Measurements from ENCODE around the gene ABCF1. TPM values are rescaled to one million over a fixed set of nuclear protein-coding genes. Genes with fewer than 3 reads are reported as not detected.

Gene ABCF1
- total and polyA plus RNA-seq, 4 donors = 20.4 to 33.9 (median 26.1) TPM

DNA sequence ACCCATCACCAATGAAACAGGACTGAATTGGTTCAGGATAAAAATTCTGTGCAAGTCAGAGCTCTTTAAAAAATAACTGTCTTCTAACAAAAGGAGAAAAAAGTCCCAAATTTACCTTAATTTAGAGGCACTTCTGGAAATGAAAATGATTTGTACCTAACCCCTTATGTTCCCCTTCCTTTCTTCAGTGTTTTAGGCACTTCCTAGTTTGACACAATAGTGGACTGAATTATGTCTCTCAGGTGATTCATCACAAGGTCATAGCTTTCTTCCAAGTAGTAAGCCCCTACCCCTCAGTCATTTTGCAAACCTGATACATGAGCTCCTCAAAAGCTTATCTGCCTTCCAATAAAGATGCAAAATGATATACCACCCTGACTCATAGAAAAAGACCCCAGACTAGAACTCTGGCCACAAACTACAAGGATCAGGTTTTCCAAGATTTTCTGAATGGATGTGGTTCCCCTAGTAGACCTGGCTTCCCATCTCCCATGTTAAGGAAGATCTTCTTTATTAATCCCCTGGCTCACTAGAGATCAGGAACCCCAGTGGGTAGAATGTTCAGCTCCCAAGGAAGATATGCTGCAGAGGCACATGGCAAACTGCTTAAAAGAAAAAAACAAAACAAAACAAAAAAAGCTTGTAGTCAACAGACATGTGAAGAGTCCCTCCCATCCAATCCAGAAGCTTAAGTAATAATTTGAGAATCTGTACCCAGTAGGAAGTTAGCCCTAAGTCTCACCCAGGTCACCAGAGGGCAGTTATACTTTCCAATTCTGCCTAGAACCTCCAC is 42.2 kb downstream of the ABCF1 start:
- H3K4me3 ChIP-seq (ENCODE audit: low read depth in 1 of 3, low read length in 3 of 3) = no peak overlapping the region
- peak overlapping the region in 1 of 2 donors; percentile 83 for H3K27ac ChIP-seq (ENCODE audit: low read depth in 1 of 2, low read length in 2 of 2)
- H3K36me3 ChIP-seq (ENCODE audit: control insufficient read depth in 4 of 4, insufficient read depth in 3 of 4, low read depth in 1 of 4, low read length in 3 of 4) = peaks cover 7 to 17% (median 14%) of the 10 kb centered on the region in 4 donors
- no peak overlapping the region for H3K9ac ChIP-seq (ENCODE audit: low read depth in 1 of 2, low read length in 2 of 2)
- H3K9me3 ChIP-seq (ENCODE audit: control insufficient read depth in 4 of 4, low read length in 3 of 4) = no peaks in the 10 kb centered on the region
- no peak for DNase-seq (ENCODE audit: low spot score)
- H3K4me1 ChIP-seq (ENCODE audit: control insufficient read depth in 4 of 4, insufficient read depth in 4 of 4, low read length in 3 of 4) = peaks cover 2 to 23% (median 10%) of the 10 kb centered on the region in 4 donors
- TF ChIP-seq EGR1 (IDR thresholded peaks at IDR 0.05; ENCODE audit: low read depth in 2 of 2) (no peak), JUND (IDR thresholded peaks at IDR 0.05) (peak in 1 of 2 donors; percentile 26), GABPA (IDR thresholded peaks at IDR 0.05 in 1 of 2, conservative IDR thresholded peaks at IDR 0.05 in 1 of 2) (no peak), RXRA (IDR thresholded peaks at IDR 0.05) (no peak), HNF4A (conservative IDR thresholded peaks at IDR 0.05) (no peak), RAD21 (IDR thresholded peaks at IDR 0.05) (no peak), HNF4G (IDR thresholded peaks at IDR 0.05) (no peak), FOXA1 (IDR thresholded peaks at IDR 0.05) (no peak)
- TF ChIP-seq, protein P1, sequence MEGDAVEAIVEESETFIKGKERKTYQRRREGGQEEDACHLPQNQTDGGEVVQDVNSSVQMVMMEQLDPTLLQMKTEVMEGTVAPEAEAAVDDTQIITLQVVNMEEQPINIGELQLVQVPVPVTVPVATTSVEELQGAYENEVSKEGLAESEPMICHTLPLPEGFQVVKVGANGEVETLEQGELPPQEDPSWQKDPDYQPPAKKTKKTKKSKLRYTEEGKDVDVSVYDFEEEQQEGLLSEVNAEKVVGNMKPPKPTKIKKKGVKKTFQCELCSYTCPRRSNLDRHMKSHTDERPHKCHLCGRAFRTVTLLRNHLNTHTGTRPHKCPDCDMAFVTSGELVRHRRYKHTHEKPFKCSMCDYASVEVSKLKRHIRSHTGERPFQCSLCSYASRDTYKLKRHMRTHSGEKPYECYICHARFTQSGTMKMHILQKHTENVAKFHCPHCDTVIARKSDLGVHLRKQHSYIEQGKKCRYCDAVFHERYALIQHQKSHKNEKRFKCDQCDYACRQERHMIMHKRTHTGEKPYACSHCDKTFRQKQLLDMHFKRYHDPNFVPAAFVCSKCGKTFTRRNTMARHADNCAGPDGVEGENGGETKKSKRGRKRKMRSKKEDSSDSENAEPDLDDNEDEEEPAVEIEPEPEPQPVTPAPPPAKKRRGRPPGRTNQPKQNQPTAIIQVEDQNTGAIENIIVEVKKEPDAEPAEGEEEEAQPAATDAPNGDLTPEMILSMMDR (IDR thresholded peaks at IDR 0.05; ENCODE audit: low read depth, low read length, missing input control) = no peak
- no peaks in the 10 kb centered on the region for H3K27me3 ChIP-seq (ENCODE audit: control insufficient read depth in 4 of 4, insufficient read depth in 4 of 4, low read length in 3 of 4)

DNA sequence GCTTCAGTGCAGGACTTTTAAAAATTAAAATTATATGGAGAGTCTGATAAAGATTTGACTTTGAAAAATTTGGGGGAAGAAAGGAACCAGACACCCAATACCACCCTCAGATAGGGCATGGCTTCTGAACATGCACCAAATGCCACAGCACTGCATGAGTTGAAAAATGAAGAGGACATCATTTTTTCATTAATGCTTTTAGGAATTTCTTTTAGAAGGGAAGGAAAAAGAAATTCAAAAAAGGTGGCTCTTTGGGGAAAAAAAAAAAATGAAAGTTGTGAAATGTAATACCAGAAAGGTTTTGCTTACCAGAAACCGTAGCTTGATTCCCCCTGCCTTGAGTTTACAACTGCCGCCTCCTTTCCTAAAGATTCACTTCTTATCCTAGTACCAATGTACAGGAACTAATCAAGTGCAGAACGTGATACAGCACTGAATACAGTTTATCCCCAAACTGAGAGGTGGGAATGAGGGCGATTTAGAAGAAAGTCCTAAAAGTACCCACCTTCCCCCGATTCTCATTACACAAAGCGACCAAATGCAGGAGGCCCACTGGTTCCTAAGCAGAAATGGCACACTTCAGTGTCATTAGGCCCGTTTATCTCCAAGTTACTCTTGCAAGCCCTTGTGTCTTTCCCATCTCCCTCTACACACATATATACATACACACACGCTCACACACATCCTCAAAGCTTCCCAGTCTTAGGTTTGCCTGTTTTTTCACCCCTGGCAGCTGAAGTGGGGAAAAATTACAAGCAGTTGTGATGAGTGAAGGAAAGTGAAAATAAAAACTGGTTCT is 43.0 kb downstream of the ABCF1 start:
- Histone ChIP-seq H3K36me3 (ENCODE audit: control insufficient read depth in 4 of 4, insufficient read depth in 3 of 4, low read depth in 1 of 4, low read length in 3 of 4) (peaks cover 3 to 10% (median 6%) of the 10 kb centered on the region in 4 donors), H3K9ac (ENCODE audit: low read depth in 1 of 2, low read length in 2 of 2) (peak overlapping the region; percentile 56 to 100), H3K27ac (ENCODE audit: low read depth in 1 of 2, low read length in 2 of 2) (peak overlapping the region; percentile 83 to 92), H3K27me3 (ENCODE audit: control insufficient read depth in 4 of 4, insufficient read depth in 4 of 4, low read length in 3 of 4) (no peaks in the 10 kb centered on the region), H3K4me3 (ENCODE audit: low read depth in 1 of 3, low read length in 3 of 3) (peak overlapping the region in 2 of 3 donors; percentile 90 to 96), H3K9me3 (ENCODE audit: control insufficient read depth in 4 of 4, low read length in 3 of 4) (no peaks in the 10 kb centered on the region), H3K4me1 (ENCODE audit: control insufficient read depth in 4 of 4, insufficient read depth in 4 of 4, low read length in 3 of 4) (peaks cover 2 to 23% (median 14%) of the 10 kb centered on the region in 4 donors)
- 38% methylated on average over 8 of the region's 8 CpGs for WGBS
- no peak for DNase-seq (ENCODE audit: low spot score)
- TF ChIP-seq, protein P2, sequence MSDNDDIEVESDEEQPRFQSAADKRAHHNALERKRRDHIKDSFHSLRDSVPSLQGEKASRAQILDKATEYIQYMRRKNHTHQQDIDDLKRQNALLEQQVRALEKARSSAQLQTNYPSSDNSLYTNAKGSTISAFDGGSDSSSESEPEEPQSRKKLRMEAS (IDR thresholded peaks at IDR 0.05) = no peak
- no peak for TF ChIP-seq HNF4G (IDR thresholded peaks at IDR 0.05)
- peak; percentile 9 for TF ChIP-seq SP1 (IDR thresholded peaks at IDR 0.05)
- peak in 1 of 2 donors; percentile 25 for TF ChIP-seq EGR1 (IDR thresholded peaks at IDR 0.05; ENCODE audit: low read depth in 2 of 2)

DNA sequence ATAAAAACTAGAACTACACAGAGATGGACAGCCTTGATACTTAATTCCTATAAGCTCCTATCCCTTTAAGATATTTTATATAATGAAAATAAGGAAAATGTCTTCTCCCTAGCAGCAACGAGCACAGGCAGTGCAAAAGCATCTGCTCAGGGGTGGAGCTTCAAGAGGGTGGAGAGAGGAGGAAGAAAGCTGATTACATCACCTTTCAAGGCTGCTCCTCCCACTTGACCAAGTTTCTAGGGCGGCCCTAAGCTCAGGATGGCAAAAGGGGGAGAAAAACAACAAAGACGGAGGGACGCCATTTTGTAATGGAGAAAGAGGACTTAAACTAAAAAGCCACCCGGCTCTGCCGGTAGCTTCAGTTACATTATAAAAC is 43.6 kb downstream of the ABCF1 start:
- Histone ChIP-seq H3K27me3 (ENCODE audit: control insufficient read depth in 4 of 4, insufficient read depth in 4 of 4, low read length in 3 of 4) (no peaks in the 10 kb centered on the region), H3K27ac (ENCODE audit: low read depth in 1 of 2, low read length in 2 of 2) (peak overlapping the region; percentile 83 to 92), H3K36me3 (ENCODE audit: control insufficient read depth in 4 of 4, insufficient read depth in 3 of 4, low read depth in 1 of 4, low read length in 3 of 4) (peaks cover 3 to 10% (median 8%) of the 10 kb centered on the region in 4 donors), H3K4me1 (ENCODE audit: control insufficient read depth in 4 of 4, insufficient read depth in 4 of 4, low read length in 3 of 4) (peaks cover 2 to 23% (median 14%) of the 10 kb centered on the region in 4 donors), H3K9me3 (ENCODE audit: control insufficient read depth in 4 of 4, low read length in 3 of 4) (no peaks in the 10 kb centered on the region), H3K4me3 (ENCODE audit: low read depth in 1 of 3, low read length in 3 of 3) (peak overlapping the region; percentile 14 to 96 (median 90)), H3K9ac (ENCODE audit: low read depth in 1 of 2, low read length in 2 of 2) (peak overlapping the region; percentile 99 to 100)
- DNase-seq (ENCODE audit: low spot score) = peak; percentile 82
- WGBS = under 1% methylated on average over 6 of the region's 6 CpGs
- TF ChIP-seq EGR1 (IDR thresholded peaks at IDR 0.05; ENCODE audit: low read depth in 2 of 2) = peak in 1 of 2 donors; percentile 27
- TF ChIP-seq JUND (IDR thresholded peaks at IDR 0.05) = peak; percentile 13 to 86
- TF ChIP-seq TAF1 (conservative IDR thresholded peaks at IDR 0.05) = peak; percentile 96
- no peak for TF ChIP-seq FOXA2 (IDR thresholded peaks at IDR 0.05)
- no peak for TF ChIP-seq RXRA (IDR thresholded peaks at IDR 0.05)
- TF ChIP-seq, protein P3, sequence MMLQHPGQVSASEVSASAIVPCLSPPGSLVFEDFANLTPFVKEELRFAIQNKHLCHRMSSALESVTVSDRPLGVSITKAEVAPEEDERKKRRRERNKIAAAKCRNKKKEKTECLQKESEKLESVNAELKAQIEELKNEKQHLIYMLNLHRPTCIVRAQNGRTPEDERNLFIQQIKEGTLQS (IDR thresholded peaks at IDR 0.05) = peak; percentile 86
- peak; percentile 99 for TF ChIP-seq YY1 (IDR thresholded peaks at IDR 0.05)
- TF ChIP-seq, protein P4, sequence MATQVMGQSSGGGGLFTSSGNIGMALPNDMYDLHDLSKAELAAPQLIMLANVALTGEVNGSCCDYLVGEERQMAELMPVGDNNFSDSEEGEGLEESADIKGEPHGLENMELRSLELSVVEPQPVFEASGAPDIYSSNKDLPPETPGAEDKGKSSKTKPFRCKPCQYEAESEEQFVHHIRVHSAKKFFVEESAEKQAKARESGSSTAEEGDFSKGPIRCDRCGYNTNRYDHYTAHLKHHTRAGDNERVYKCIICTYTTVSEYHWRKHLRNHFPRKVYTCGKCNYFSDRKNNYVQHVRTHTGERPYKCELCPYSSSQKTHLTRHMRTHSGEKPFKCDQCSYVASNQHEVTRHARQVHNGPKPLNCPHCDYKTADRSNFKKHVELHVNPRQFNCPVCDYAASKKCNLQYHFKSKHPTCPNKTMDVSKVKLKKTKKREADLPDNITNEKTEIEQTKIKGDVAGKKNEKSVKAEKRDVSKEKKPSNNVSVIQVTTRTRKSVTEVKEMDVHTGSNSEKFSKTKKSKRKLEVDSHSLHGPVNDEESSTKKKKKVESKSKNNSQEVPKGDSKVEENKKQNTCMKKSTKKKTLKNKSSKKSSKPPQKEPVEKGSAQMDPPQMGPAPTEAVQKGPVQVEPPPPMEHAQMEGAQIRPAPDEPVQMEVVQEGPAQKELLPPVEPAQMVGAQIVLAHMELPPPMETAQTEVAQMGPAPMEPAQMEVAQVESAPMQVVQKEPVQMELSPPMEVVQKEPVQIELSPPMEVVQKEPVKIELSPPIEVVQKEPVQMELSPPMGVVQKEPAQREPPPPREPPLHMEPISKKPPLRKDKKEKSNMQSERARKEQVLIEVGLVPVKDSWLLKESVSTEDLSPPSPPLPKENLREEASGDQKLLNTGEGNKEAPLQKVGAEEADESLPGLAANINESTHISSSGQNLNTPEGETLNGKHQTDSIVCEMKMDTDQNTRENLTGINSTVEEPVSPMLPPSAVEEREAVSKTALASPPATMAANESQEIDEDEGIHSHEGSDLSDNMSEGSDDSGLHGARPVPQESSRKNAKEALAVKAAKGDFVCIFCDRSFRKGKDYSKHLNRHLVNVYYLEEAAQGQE (IDR thresholded peaks at IDR 0.05) = peak; percentile 73
- no peak for TF ChIP-seq HNF4G (IDR thresholded peaks at IDR 0.05)
- peak in 1 of 2 donors; percentile 69 for TF ChIP-seq GABPA (IDR thresholded peaks at IDR 0.05 in 1 of 2, conservative IDR thresholded peaks at IDR 0.05 in 1 of 2)
- TF ChIP-seq, protein P2 (IDR thresholded peaks at IDR 0.05) = peak; percentile 54

Measured in liver (tissue), 9 donors.